ENCODE results near the gene FAM221A. TPM values are rescaled to one million over a fixed set of nuclear protein-coding genes. Genes with fewer than 3 reads are reported as not detected.
A peak's percentile ranks its signal among the peaks of the same experiment; 100 is the strongest.

FAM221A gene
- total RNA-seq, 1 donor from 2014 or later = 2.6 TPM

DNA sequence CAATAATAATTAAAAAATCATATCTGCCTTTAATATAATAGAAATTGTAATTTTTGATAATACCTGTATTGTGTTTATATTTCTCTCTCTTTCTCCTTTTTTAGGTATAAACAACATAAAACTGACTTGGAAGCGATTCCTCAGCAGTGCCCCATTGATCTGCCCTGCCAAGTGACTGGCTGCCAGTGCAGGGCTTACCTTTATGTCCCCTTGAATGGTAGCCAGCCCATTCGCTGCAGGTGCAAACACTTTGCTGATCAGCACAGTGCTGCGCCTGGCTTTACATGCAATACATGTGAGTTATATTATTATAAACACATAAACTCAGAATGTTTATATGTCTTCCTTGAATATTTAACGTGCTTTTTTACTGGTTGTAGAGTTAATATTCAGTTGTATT lies 9.2 kb downstream of the FAM221A start:
- TF ChIP-seq, protein P1, sequence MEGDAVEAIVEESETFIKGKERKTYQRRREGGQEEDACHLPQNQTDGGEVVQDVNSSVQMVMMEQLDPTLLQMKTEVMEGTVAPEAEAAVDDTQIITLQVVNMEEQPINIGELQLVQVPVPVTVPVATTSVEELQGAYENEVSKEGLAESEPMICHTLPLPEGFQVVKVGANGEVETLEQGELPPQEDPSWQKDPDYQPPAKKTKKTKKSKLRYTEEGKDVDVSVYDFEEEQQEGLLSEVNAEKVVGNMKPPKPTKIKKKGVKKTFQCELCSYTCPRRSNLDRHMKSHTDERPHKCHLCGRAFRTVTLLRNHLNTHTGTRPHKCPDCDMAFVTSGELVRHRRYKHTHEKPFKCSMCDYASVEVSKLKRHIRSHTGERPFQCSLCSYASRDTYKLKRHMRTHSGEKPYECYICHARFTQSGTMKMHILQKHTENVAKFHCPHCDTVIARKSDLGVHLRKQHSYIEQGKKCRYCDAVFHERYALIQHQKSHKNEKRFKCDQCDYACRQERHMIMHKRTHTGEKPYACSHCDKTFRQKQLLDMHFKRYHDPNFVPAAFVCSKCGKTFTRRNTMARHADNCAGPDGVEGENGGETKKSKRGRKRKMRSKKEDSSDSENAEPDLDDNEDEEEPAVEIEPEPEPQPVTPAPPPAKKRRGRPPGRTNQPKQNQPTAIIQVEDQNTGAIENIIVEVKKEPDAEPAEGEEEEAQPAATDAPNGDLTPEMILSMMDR (IDR thresholded peaks at IDR 0.05; ENCODE audit: insufficient read depth, low read length, severe bottlenecking) = no peak
- no peaks in the 10 kb centered on the region for H3K36me3 ChIP-seq (ENCODE audit: control insufficient read depth, insufficient read depth, low read length)
- FAIRE-seq = no peak
- no peak for DNase-seq (ENCODE audit: low read depth)
- no peak overlapping the region for H3K4me3 ChIP-seq (ENCODE audit: low read depth, low read length)
- H3K27me3 ChIP-seq (ENCODE audit: control insufficient read depth, insufficient read depth, low read length) = no peaks in the 10 kb centered on the region

DNA sequence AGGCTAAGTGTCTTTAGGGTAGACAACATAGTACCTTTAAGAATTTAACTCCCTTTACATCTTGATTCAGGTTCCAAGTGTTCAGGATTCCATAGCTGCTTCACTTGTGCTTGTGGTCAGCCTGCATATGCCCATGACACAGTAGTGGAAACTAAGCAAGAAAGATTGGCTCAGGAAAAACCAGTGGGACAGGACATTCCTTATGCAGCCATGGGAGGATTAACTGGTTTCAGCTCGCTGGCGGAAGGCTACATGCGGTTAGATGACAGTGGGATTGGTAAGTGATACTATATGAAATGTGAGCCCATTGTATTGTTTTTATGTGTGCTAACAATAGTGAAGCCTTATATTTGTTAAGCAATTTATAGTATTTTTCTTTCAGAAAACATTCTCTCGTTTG lies 11.3 kb downstream of the FAM221A start:
- peak; percentile 55 for FAIRE-seq
- TF ChIP-seq, protein P1 (IDR thresholded peaks at IDR 0.05; ENCODE audit: insufficient read depth, low read length, severe bottlenecking) = no peak
- DNase-seq (ENCODE audit: low read depth) = peak; percentile 72
- Histone ChIP-seq H3K36me3 (ENCODE audit: control insufficient read depth, insufficient read depth, low read length) (no peaks in the 10 kb centered on the region), H3K4me3 (ENCODE audit: low read depth, low read length) (no peak overlapping the region), H3K27me3 (ENCODE audit: control insufficient read depth, insufficient read depth, low read length) (no peaks in the 10 kb centered on the region)

DNA sequence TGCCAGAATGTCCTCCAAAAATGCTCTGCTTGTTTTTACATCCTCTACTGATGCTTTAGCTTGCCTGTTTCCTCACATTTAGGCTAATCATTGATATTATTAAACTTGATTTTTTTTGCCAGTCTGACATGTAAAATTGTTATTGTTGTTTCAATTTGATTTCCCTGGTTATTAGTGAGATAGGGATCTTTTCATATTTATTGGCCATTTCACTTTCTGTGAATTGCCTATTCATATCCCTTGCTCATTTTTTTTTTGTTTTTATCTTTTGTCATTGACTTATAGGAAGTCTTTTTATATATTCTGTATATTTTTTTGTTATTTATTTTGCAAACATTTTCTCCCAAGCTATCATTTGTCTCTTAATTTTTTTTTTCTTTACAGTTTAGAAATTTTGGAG lies 13.2 kb downstream of the FAM221A start:
- DNase-seq (ENCODE audit: low read depth) = no peak
- no peaks in the 10 kb centered on the region for H3K27me3 ChIP-seq (ENCODE audit: control insufficient read depth, insufficient read depth, low read length)
- no peak for FAIRE-seq
- no peak overlapping the region for H3K4me3 ChIP-seq (ENCODE audit: low read depth, low read length)
- H3K36me3 ChIP-seq (ENCODE audit: control insufficient read depth, insufficient read depth, low read length) = no peaks in the 10 kb centered on the region
- TF ChIP-seq, protein P1 (IDR thresholded peaks at IDR 0.05; ENCODE audit: insufficient read depth, low read length, severe bottlenecking) = no peak

DNA sequence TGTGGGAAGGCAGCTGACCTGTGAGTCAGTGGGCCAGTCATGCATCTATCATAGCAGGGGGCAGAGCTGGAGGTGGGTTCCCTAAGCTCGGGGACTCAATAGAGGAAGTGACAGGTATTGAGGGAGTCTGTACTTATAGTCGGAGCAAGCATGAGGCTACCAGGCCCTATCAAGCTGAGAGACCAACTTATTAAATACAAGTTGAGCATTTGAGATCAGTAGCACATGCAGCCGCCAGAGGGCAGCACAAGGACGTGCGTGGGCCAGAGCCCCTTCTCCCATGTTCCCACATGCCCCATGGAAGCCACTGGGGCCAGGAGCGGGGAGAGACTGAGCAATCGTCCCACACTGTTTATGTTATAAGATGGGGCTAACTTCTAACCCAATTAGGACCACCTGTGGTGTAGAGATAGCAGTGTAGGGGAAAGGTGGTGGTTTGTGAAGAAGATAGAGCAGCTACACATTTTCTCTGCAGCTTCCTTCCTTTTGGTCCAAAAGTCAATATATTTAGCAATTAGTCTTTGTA lies 17.0 kb downstream of the FAM221A start:
- FAIRE-seq = no peak
- Histone ChIP-seq H3K4me3 (ENCODE audit: low read depth, low read length) (no peak overlapping the region), H3K36me3 (ENCODE audit: control insufficient read depth, insufficient read depth, low read length) (no peaks in the 10 kb centered on the region), H3K27me3 (ENCODE audit: control insufficient read depth, insufficient read depth, low read length) (no peaks in the 10 kb centered on the region)
- TF ChIP-seq, protein P1 (IDR thresholded peaks at IDR 0.05; ENCODE audit: insufficient read depth, low read length, severe bottlenecking) = peak; percentile 82
- DNase-seq (ENCODE audit: low read depth) = peak; percentile 46

DNA sequence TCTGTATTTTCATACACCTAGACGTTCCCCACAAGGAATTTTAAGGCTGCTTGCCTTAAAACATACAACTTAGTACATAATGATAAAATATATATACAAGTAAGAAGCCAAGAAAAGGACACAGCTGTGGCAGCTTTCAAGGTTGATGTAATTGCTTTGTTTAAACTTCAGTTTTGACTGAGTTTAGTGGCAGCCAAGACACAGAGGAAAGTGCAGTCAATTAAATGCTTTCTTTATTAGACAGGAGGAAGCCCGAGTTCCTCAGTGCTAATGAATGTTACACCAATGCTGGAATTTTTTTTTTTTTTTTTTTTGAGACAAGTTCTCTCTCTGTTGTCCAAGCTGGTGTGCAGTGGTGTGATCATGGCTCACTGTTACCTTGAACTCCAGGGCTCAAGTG lies 18.8 kb downstream of the FAM221A start:
- no peaks in the 10 kb centered on the region for H3K36me3 ChIP-seq (ENCODE audit: control insufficient read depth, insufficient read depth, low read length)
- H3K27me3 ChIP-seq (ENCODE audit: control insufficient read depth, insufficient read depth, low read length) = no peaks in the 10 kb centered on the region
- TF ChIP-seq, protein P1 (IDR thresholded peaks at IDR 0.05; ENCODE audit: insufficient read depth, low read length, severe bottlenecking) = no peak
- DNase-seq (ENCODE audit: low read depth) = no peak
- H3K4me3 ChIP-seq (ENCODE audit: low read depth, low read length) = no peak overlapping the region
- FAIRE-seq = no peak

DNA sequence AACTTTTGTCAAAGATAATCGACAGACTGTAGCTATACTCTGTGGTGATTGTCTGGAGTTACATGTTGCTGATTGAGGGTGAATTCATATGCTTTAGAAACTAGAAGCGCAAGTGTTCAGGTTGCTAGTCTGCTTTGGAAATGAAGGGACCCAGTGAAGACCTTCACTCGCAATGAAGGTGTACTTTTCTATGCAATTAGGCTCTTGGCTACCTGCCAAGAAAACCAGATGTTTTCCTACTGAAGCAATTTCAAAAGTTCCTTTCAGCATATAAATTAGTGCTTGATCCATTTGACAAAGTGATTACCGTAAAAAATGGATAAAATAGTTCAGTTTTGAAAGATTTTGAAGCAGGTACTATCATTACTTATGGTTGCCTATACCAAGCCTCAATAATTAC lies 20.0 kb downstream of the FAM221A start:
- no peaks in the 10 kb centered on the region for H3K36me3 ChIP-seq (ENCODE audit: control insufficient read depth, insufficient read depth, low read length)
- FAIRE-seq = peak; percentile 7
- no peaks in the 10 kb centered on the region for H3K27me3 ChIP-seq (ENCODE audit: control insufficient read depth, insufficient read depth, low read length)
- no peak overlapping the region for H3K4me3 ChIP-seq (ENCODE audit: low read depth, low read length)
- TF ChIP-seq, protein P1 (IDR thresholded peaks at IDR 0.05; ENCODE audit: insufficient read depth, low read length, severe bottlenecking) = no peak
- DNase-seq (ENCODE audit: low read depth) = no peak
